CD4-positive, alpha-beta T cell treated with Interleukin-21 for 1 hour (primary cell): ENCODE results near the gene POLR3H.
"Not testable (repeated sequence)": the region's sequence is repeated elsewhere in the genome, so short reads cannot be mapped to it uniquely, and the experiment has no call there.

Experiments used
- DNase-seq: peaks from one replicate; pipeline ENCODE4 v3.0.0-alpha.2; 2020

Gene POLR3H

DNA sequence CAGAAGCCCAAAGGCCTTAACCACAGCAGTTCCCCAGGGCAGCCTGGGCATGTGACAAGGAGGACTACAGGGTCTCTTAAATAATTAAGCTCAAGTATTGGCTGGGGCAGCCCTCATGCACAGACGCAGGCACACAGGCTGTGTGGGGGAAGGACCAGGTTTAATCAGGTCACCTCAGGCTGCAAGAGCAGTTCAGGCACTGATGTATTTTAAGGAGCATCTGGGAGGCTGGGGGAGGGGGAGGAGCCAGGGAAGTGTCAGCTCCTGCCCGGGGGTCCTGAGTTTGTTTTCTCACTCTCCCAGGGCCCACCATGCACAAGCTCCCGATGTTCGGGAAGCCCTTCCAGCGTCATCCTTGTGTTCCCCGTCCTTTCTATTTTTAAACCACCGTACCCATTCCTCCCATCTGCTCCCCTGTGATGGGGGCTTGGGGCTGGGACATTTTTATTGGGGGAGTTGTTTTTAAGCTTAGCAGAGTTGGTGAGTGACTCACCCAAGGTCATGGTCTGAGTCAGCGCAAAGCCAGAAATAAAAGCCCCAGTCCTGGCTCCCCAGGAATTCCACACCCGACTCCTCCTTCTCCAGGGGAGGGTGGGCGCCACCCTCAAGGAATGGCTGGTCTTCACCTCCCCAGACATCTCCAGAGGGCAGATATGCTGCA lies 18.9 kb upstream of the POLR3H start:
- DNase-seq = no peak

DNA sequence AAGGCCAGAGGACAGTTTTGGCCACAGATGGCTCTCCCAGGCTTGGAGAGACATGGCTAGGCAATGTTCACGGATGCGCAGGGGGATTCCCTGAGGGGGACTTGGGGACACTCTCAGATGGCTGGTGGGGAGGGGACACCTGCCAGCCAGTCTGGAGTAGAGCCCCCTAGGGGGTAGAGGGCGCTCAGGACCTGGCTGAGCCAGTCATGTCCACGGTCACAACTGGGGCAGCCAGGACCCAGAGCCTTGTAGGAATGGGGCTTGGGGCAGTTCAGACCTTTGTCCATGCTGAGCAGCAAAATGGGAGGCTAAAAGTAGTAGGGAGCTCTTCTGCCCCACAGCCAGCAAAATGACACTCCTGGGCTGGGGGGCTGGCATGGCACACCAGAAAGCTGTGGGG lies 18.2 kb upstream of the POLR3H start:
- DNase-seq = no peak

DNA sequence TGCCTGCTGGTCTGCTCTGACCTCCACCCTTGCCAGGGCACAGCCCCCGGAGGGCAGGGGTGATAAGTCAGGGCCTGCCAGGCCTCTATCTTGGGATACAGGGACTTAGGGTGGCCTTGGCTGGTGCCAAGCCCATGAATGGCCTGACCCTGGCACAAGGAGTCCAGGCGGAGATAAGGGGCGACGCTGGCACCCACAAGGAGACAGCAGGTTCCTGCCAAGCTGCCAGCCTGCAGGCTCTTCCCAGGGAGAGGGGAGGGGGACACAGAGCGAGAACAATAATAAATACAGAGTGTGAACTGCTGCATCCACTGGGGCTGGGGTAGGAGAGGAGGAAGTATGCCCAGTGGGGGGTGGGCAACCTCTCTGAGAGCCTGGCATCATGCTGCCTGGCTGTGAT lies 17.5 kb upstream of the POLR3H start:
- DNase-seq = no peak

DNA sequence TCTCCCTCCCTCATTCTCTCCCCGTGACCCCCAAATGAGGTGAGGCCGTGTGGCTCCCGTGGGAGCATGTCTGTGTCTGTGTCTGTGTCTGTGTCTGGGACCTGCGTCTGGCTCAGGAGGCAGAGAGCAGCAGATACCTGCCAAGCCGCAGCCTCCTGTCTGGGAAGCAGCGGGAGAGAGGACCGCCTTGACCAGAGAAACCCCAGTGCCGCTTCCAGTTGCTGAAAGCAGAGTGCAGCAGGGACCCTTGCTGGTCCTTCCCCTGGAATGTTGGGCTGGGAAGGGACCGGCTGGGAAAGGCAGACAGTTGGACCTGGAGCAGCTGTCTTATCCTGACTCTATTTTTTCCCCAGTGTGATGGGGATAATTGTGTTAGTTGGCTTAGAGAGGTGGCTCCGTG lies 17.1 kb upstream of the POLR3H start:
- DNase-seq = no peak

DNA sequence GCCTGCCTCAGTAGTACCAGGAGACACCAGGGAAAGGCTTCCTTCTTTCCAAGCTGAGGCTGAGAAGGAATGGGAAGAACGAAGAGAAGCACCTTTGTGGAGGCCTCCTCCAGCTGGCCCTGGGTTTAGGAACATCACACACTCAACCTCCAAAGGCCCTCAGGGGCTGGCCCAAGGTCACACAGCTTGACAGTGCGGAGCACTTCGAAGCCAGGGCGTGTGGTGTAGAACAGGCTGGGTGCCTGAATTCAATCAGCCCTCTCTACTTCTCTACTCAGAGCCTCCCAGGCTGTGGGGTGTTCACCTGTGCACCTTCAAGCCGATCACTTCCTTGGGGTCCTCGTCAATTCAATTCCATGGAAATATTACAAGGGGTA lies 15.8 kb upstream of the POLR3H start:
- no peak for DNase-seq

DNA sequence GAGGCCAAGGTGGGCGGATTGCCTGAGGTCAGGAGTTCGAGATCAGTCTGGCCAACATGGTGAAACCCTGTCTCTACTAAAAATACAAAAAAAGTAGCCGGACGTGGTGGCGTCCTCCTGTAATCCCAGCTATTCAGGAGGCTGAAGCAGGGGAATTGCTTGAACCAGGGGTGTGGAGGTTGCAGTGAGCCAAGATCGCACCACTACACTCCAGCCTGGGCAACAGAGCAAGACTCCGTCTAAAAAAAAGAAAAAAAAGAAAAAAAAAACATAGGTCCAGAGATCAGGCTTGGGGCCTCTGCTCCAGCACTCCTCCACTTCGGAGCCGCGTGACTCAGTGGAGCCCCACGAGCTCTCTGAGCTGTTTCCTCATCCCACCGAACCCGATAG lies 14.0 kb upstream of the POLR3H start:
- not testable (repeated sequence) for DNase-seq

DNA sequence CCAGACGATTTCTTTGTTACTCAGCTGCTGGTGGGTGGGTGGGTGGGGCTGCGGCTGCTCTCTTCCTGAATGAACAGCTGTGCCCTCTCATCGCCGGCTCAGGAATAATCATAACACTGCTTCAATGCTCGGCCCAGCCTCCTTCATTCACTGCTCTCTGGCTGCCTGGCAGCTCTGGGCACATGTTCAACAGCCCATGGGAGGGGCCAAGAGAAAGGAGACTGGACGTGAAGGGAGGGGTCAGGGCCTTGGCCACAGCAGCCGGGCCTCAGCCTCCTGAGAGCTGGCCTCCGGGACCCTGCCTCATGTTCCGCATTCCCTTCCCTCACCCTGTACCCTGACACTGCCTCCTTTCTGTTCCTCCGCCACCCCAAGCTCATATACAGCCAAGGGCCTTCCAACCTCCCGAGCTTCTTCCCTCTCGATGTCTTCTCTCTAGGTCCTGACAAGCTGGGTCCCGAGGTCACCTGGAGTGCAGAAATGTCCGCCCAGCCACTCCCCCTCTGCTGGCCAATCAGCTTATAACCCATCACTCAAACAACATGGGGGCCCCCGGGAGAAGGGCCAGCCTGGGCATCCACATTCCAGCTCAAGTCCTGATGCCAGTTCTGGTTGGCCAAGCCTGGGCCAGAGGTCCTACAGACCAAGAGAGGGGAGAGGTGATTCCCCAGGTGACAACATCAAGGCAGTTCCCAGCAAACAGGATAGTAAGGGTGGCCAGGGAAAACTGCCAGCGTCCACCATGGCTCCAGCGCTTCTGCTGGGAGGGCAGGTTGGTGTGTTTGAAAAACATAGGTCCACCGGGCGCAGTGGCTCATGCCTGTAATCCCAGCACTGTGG lies 13.4 kb upstream of the POLR3H start:
- DNase-seq = no peak

DNA sequence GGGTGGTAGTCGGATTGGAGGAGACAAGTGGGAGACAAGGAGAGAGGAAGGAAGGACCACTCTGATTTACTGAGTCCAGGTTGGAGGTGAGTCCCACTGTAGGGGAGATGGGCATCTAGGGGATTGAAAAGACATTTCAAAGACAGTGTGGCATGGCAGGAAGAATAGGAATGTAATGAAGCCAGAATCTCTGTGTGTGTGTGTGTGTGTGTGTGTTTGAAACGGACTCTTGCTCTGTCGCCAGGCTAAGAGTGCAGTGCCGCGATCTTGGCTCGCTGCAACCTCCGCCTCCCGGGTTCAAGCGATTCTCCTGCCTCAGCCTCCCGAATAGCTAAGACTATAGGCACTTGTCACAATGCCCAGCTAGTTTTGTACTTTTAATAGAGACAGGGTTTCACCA lies 12.3 kb upstream of the POLR3H start:
- DNase-seq = no peak

DNA sequence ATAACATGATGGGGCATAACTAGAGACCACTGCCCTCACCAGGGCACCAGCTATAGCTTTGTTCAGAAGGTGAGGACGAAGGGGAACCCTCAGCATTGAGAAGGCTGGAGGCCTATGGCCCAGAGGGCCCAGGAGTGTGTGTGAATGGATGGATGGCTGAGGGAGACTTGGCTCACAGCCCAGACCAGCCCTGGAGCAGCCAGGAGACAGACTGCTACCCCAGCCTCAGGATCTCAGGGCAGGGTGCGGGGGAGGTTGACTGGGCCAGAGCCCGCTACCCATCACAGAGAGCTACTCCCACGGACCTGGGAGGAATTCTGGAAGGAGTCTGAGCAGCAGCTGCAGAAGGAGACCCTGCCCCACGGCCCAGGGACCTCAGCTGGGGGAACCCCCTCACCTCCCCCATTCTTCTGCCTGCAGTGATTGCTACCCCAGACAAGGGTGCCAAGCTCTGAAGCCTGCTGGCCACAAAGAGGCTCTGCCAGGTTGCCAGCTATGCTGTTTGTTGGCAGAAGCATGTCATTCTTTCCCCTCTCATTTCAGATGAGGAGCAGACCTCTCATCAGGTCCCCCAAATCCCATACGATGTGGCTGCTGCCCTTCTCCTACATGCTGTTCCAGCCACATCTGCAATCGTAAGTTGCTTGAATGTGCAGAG lies 11.2 kb upstream of the POLR3H start:
- DNase-seq = no peak

DNA sequence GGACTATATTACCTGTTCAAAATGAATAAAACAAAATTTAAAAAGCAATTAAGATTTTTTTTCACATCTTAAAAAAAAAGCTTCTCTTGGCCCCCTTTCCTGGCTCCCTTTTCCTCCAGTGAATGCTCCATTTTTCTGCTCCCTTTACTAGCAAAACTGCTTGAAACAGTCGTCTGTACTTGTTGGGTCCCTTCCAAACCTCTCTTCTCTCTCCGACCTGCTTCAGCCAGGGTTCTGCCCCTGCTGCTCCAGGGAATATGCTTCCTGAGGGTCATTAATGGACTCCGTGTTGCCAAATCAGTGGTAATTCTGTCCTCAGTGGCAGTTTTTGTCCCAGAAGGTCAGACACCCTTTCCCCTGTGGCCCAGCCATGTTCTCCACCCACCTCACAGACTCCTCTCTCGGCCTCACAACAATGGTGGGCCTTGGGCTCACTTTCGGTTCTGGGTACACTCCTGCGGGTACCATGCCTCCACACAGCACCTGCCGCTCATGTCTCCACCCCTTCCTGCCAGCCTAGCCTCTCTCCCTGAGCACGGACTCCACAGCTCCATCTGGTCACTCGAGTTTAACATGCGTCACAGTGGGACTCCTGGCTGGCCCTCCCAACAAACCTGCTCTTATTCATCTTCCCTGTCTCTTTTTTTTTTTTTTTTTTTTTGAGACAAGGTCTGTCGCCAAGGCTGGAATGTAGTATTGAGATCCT lies 7.8 kb upstream of the POLR3H start:
- DNase-seq = no peak

DNA sequence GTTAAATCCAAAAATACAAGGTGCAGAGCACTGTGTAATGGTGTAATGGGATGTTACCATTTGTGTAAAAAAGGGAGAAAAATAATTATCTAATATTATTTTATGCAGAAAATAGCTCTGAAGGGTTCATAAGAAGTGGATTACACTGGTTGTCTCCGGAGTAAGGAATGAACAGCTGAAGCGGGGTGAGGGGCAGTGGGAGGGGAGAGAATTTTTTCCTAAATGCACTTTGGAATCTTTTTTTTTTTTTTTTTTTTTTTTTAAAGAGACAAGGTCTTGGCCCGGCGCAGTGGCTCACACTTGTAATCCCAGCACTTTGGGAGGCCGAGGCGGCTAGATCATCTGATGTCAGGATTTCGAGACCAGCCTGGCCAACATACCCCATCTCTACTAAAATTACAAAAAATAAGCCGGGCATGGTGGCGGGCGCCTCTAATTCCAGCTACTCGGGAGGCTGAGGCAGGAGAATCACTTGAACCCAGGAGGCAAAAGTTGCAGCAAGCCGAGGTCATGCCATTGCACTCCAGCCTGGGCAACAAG lies 6.8 kb upstream of the POLR3H start:
- no peak for DNase-seq

DNA sequence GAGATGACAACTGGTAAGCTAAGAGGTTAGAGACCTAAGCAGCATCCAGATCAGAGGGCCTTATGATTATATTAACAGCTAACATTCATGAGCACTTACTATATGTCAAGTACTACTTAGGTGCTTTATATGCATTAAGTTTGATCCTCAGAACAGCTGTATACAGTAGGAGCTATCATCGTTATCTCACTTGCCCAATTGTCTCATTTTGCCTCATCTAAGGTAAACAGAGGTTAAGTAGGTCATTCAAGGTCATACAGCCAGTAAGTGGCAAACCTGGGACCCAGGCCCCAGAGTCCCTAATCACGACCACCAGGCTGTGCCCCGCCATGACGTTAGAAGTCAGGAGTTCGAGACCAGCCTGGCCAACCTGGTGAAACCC lies 4.6 kb upstream of the POLR3H start:
- no peak for DNase-seq

DNA sequence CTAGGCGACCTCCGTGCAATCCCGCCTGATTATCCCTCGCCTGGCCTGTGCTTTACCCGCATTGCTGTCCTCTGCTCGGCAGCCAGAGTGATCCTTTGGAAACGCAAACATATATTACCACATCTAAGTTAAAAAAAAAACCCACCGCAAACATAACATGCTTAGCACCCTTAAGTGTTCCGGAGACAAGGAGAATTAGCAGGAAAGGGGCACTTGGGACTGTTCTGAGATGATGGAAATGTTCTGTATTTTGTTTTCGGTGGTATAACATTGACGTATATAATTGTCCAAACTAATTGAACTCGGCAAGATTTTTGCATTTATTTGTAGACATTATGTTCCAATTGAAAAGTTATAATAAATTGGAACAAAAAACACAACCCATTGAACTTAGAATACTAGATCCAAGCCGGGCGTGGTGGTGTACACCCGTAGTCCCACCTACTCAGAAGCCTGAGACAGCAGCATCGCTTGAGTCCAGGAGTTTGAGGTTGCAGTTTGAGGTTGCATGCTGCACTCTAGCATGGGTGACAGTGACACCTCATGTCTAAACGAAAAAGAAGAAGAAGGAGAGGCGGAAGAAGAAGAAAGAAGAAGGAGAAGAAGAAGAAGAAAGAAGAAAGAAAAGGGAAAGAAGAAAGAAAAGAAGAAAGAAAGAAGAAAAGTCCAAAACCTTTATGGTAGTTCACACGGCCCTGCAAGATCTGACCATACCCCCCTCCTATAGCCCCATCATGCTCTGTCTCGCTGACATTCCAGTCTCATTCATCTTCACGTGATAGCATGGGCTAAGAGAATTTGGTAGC lies 604 bp upstream of the POLR3H start:
- no peak for DNase-seq

DNA sequence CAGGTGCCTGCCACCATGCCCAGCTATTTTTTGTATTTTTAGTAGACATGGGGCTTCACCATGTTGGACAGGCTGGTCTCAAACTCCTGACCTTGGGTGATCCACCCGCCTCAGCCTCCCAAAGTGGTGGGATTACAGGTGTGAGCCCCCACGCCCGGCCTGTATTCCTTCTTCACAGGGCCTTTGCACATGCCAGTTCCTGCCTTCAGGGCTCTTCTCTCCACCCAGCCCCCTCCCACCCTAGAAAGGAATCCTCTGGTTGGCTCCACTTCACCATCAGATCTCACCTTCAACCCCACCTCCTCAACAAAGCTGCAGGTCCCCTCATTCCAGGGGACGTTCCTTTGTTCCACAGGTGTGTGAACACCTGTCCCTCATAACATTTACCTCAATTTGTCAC lies 2.0 kb downstream of the POLR3H start:
- no peak for DNase-seq

DNA sequence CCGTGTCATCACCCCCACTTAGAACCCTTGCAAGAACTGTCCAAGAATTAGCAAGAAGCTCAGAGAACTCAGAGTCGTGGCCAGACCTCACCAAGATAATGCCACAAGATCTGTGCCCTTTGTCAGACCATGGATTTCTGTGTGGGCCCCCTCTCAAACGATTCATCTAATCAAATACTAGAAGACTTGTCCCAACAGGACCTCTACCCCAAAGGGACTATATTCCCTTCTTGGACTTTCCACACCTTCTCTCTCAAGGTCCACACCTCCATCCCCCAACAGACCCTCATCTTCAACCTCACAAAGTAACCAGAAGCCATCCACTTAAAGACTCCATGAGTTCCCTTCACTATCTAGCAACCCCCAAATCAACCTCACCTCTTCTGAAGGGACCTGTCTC lies 2.8 kb downstream of the POLR3H start:
- no peak for DNase-seq

DNA sequence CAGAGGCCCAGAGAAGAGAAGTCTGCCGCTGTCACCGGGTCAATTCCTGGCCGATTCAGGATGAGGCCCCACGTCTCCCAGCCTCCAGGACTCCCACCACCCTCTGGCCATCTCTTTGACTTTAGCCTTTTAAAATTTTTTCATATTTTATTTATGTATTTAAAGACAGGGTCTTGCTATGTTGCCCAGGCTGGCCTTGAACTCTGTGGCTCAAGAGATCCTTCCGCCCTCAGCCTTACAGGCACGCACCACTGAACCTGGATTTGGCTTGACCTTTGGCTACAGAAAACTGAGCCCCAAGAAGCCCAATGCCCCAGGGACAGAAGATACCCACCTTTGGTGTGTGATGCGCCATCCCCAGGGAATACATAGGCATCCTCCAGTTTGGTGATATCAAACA lies 3.9 kb downstream of the POLR3H start:
- no peak for DNase-seq

DNA sequence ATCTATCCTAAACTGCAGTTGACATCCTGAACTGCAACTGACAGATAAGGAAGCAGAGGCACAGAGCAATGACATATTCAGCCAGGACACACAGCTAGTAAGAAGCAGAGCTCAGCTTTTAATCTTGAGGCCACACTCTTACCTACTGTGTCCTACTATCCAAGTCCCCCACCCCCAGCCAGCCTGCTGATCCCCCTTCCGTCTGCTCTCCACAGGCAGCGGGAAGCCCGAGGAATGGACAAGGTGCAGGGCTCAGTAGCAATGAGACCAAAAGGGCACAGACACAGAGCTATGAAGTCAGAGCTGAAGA lies 4.3 kb downstream of the POLR3H start:
- no peak for DNase-seq

DNA sequence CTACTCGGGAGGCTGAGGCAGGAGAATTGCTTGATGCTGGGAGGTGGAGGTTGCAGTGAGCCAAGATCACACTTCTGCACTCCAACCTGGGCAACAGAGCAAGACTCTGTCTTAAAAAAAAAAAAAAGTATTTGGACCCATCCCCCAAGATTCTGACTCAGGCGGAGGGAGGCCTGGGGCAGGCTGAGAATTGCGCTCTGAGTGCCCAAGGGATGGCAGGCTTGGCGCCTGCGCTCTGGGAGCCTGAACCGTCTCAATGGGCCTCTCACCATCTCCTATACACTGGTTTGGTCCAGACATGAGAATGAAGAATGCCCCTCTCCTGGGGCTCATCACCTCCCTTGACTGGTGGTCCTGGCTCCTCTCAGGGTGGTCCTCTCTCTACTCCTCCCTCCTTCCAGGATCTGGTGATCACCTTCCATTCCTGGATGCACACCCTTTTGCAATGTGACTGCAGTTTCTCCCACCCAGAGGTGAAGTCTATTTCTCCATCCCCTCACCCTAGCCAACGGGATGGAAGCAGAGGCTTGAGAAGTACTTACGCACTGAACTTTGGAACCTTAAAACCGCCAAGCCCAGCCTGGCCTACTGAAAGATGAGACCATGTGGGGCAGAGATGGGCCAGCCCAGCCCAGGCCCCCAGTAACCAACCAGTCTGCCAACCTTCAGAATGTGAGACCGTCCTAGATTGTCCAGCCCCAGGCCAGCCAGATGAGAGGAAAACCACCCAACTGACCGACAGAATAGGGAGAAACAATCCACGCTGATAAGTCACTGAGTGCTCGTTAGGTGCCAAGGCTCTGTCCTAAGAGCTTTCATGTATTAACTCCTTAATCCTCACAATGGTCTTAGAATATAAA lies 4.9 kb downstream of the POLR3H start:
- no peak for DNase-seq

DNA sequence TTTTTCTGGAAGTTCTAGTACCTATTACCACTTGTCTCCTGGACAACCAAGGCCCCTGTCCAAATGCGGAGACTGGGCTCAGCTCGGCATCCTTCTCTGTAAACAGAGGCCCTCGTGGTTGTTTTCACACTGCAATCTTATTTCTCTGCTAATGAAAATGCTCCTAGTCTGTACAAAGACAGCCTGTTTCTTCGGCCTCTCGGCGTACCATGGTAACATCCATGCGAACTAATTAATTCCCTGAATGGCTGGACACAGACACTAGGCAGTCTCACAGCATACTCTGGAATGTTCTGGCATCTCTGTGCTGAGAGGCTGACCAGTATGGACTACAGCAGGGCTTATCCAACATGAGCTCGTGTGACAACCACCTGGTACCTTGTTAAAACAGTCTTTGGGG lies 5.7 kb downstream of the POLR3H start:
- DNase-seq = no peak

DNA sequence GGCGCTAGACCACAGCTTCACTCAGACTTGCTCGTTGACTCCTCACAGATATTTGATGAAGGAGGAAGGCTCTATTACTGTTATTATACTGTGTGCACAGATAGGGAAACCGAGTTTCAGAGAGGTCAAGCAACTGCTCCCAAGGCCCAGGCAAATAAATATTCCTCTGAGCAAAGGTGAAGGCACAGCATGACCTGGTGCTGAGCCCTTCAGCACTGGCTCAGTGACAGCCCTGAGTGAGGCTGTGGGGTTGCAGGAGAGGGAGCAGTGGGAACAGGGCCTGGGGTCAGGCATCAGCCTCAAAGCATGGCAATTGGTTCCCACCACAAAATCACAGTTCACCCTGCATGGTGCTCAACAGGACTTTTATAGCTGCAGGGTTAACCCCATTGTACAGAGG lies 7.1 kb downstream of the POLR3H start:
- no peak for DNase-seq

DNA sequence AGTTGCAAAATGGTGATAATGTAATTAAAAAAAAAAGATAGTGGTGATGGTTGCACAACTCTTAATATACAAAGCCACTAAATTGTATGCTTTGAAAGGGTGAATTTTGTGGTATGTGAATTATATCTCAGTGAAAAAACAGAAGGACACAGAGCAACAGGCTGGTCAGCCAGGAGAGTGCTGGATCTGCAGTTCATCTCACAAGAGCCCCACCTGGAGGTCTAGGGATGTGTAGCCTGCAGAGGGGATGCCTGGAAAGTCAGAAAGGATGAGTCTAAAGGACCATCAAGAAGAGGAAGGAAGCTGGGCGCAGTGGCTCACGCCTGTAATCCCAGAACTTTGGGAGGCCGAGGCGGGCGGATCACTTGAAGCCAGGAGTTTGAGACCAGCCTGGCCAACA lies 9.0 kb downstream of the POLR3H start:
- DNase-seq = no peak

DNA sequence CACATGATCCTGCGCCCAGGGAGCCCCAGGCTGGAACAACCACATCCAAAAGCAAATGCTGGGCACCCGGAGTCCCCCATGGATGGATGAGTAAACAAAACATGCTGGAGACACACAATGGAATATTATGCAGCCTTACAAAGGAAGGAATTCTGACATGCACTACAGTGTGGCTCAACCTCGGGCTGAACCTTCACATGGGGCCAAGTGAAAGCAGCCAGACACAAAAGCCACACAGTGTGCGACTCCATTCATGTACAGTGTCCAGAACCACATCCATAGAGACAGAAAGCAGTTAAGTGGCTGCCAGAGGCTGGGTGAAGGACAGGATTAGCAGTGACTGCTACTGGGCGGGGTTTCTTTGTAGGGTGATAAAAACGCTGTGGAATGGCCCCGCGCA lies 10.1 kb downstream of the POLR3H start:
- DNase-seq = no peak
